Stimulated activated effector memory CD8-positive, alpha-beta T cell treated with anti-CD3 and anti-CD28 coated beads, Interleukin-12 subunit alpha, Interleukin-12 subunit beta, amount 100 ng/mL, for 72 hours (primary cell): Measurements from ENCODE around the gene MTUS2.
A peak's percentile ranks its signal among the peaks of the same experiment; 100 is the strongest.

Experiments used
- ATAC-seq: fragments of 150-1000 bp; cut with Tn5 transposase; 2 replicates; pipeline ENCODE4 v1.10.0; 2021
- DNase-seq, 2 donors: peaks; one replicate each; pipeline ENCODE4 v3.0.0; 2021 to 2022; ENCODE audit warnings: low spot score in 2 of 2
- H3K27ac Mint-ChIP-seq: one replicate; pipeline ENCODE4 v1.8.0; 2022; ENCODE audit warnings: mild to moderate bottlenecking, mixed read lengths
- H3K36me3 Mint-ChIP-seq: one replicate; pipeline ENCODE4 v1.8.0; 2022; ENCODE audit warnings: mild to moderate bottlenecking, mixed read lengths
- H3K4me1 Mint-ChIP-seq: one replicate; pipeline ENCODE4 v1.8.0; 2022; ENCODE audit warnings: mixed read lengths
- H3K4me3 Mint-ChIP-seq: one replicate; pipeline ENCODE4 v1.8.0; 2022; ENCODE audit warnings: mild to moderate bottlenecking, mixed read lengths
- H3K9me3 Mint-ChIP-seq: one replicate; pipeline ENCODE4 v1.8.0; 2022; ENCODE audit warnings: mixed read lengths

MTUS2 gene

DNA sequence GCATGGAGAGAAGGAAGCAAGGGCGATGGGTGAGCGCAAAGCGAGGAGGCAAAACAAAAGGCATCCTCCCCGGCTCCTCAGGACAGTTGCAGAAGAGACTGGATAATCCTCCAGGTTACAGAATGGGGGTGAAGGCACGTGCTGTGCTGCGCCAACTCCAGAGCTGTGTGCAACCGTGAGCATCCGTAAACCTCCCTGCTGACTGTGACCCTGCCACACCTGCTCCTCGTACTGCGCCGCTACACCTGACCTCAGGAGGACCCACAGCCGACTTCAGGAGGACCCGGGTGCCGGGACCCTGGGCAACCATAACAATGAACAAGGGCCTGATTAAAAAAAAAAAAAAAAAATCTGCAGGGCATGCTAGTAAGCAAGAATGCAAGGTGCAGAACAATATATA lies 706.6 kb downstream of the MTUS2 start:
- DNase-seq (no peak), ATAC-seq (no peak)
- Mint-ChIP-seq H3K4me3 (no peak overlapping the region), H3K36me3 (peaks cover 97% of the 10 kb centered on the region), H3K27ac (no peak overlapping the region), H3K9me3 (no peaks in the 10 kb centered on the region), H3K4me1 (peaks cover 11% of the 10 kb centered on the region)

DNA sequence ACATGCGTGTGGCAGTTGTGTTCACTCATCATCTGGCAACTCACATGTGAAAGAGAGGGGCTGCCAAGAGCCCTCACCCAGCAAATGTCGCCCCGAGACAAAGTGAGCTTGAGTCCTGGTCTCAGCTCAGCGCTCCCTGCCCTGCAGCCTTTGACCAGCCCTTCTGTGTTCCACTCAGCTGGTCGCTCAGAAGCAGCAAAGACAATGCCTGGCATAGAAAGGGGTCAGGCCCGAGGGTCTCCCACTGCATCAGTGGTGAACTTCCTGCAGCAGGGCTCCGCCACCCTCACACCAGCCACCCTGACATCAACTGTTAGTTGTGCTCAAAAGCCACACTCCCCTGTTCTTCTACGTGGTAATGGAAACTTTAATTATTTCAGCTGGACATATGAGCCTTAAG lies 707.4 kb downstream of the MTUS2 start:
- H3K36me3 Mint-ChIP-seq, result peaks cover 97% of the 10 kb centered on the region
- H3K4me3 Mint-ChIP-seq, result no peak overlapping the region
- peaks cover 12% of the 10 kb centered on the region for H3K4me1 Mint-ChIP-seq
- H3K9me3 Mint-ChIP-seq, result no peaks in the 10 kb centered on the region
- ATAC-seq (no peak), DNase-seq (no peak)
- H3K27ac Mint-ChIP-seq, result no peak overlapping the region

GRCh38 chr13:29527916-29528315 lies 707.8 kb downstream of the MTUS2 start:
- H3K4me1 Mint-ChIP-seq, result peaks cover 16% of the 10 kb centered on the region
- H3K36me3 Mint-ChIP-seq, result peaks cover 97% of the 10 kb centered on the region
- no peaks in the 10 kb centered on the region for H3K9me3 Mint-ChIP-seq
- H3K27ac Mint-ChIP-seq, result no peak overlapping the region
- DNase-seq (no peak), ATAC-seq (no peak)
- no peak overlapping the region for H3K4me3 Mint-ChIP-seq

DNA sequence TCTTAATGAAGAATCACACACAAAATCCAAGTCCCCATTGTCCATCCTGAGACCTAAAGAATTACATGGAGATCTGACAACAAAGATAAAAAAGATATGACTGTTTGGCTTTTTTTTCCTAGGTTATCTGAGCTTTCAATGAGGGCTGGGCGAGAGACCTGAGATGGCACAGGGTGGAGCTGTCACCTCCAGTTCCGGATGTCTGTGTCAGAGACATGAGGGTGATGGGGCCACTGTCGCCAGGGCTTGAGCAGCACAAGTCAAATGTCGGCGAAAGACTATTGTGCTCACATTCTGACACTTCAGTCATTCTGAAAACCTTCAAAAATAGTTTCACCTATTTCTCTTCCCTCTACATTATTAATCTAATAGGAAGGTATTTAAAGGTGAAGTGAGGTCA lies 709.6 kb downstream of the MTUS2 start:
- peak overlapping the region; percentile 54 for H3K27ac Mint-ChIP-seq
- peaks cover 22% of the 10 kb centered on the region for H3K4me1 Mint-ChIP-seq
- ATAC-seq, result peak; percentile 68
- no peak overlapping the region for H3K4me3 Mint-ChIP-seq
- no peak for DNase-seq
- H3K36me3 Mint-ChIP-seq, result peaks cover 97% of the 10 kb centered on the region
- H3K9me3 Mint-ChIP-seq, result no peaks in the 10 kb centered on the region

GRCh38 chr13:29530901-29531300 lies 710.8 kb downstream of the MTUS2 start:
- ATAC-seq, result no peak
- Mint-ChIP-seq H3K4me1 (peaks cover 22% of the 10 kb centered on the region), H3K9me3 (no peaks in the 10 kb centered on the region), H3K36me3 (peaks cover 100% of the 10 kb centered on the region), H3K4me3 (no peak overlapping the region), H3K27ac (no peak overlapping the region)
- no peak for DNase-seq

GRCh38 chr13:29532116-29532515 lies 712.0 kb downstream of the MTUS2 start:
- Mint-ChIP-seq H3K9me3 (no peaks in the 10 kb centered on the region), H3K4me1 (peaks cover 22% of the 10 kb centered on the region), H3K4me3 (no peak overlapping the region), H3K36me3 (peaks cover 93% of the 10 kb centered on the region), H3K27ac (peak overlapping the region; percentile 59)
- ATAC-seq, result no peak
- DNase-seq, result no peak

- no peak for DNase-seq
- H3K9me3 Mint-ChIP-seq, result no peaks in the 10 kb centered on the region
- peaks cover 89% of the 10 kb centered on the region for H3K36me3 Mint-ChIP-seq
- no peak overlapping the region for H3K4me3 Mint-ChIP-seq
- H3K4me1 Mint-ChIP-seq, result peaks cover 27% of the 10 kb centered on the region
- H3K27ac Mint-ChIP-seq, result peak overlapping the region; percentile 59
- no peak for ATAC-seq
Measured at GRCh38 chr13:29532821-29533220, 712.7 kb downstream of the MTUS2 start.

DNA sequence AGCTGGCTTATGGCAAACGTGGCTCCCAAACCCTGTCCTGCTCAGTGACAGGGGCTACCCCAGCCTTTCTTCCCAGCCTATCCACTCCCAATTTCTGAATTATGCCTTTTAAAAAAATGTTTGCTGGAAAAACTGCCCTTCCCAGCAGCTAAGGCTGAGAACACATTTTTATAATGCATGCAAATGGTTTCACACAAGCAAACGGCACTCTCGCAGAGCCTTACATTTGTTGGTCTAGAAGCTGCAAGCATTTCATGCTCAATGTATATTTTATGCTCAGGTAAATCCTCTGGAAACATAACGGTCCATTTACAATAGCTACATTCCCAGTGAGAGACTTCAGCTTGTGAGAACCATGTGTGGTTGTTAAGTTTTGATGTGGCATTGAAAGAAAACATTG lies 713.9 kb downstream of the MTUS2 start:
- no peaks in the 10 kb centered on the region for H3K9me3 Mint-ChIP-seq
- H3K27ac Mint-ChIP-seq, result peak overlapping the region; percentile 13
- no peak overlapping the region for H3K4me3 Mint-ChIP-seq
- peaks cover 85% of the 10 kb centered on the region for H3K36me3 Mint-ChIP-seq
- H3K4me1 Mint-ChIP-seq, result peaks cover 34% of the 10 kb centered on the region
- ATAC-seq (no peak), DNase-seq (no peak)

DNA sequence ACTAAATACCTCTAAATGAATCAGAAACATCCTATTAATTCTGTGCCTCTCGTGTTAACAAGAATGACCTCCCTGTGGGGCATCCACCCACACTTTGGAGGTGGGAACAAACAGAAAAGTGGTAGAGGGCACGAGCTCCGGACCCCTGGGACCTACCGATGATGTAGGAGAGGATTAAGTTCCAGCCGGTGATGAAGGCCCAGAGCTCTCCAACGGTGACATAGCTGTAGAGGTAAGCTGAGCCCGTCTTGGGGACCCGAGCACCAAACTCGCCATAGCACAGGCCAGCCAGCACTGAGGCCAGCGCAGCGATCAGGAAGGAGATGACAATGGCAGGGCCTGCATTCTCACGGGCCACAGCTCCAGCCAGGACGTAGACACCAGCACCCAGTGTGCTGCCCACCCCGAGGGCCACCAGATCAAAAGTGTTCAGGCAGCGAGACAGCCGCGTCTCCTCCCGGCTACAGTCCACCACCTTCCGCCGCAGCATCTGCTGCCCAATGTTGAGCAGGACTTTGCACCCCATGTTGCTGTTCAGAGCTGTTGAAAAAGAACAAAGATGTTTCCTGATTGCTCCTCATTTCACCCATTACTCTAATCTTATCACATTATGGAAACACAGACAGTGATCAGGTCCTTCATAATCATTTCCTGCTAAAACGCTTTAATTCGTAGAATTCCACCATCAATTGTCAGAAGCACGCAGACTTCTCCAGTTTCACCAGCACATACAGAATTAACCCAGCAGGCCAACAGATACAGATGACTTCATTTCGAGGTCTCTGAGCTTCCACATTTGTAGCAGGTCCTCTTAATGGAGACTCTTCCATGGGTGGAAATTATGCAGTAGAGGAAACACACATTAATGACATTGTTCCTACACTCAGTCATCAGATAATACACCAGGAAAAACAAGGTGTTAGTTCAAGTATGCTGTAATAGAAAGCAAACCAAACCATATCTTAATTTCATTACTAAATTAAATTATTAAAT lies 715.8 kb downstream of the MTUS2 start:
- H3K9me3 Mint-ChIP-seq, result no peaks in the 10 kb centered on the region
- H3K4me3 Mint-ChIP-seq, result no peak overlapping the region
- no peak for DNase-seq
- ATAC-seq, result no peak
- H3K27ac Mint-ChIP-seq, result peak overlapping the region; percentile 60
- H3K4me1 Mint-ChIP-seq, result peaks cover 28% of the 10 kb centered on the region
- peaks cover 84% of the 10 kb centered on the region for H3K36me3 Mint-ChIP-seq

DNA sequence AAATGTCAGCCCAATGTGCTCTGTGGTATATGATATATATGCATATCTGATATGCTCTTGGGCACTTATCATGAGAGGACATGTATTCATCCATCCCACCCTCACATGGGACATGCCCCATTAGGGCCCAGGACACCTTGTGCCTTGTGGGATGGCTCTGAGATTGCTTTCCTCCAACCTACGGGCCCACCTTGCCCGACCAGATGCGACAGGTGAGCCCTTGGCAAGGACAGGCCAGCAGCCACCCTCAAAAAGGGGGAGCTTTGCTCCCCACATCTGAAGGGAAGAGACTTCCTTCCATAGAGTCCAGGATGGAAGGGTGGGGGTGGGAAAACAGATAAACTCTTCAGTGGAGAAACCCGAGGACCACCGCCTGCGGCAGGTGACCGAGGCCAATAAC lies 716.7 kb downstream of the MTUS2 start:
- Mint-ChIP-seq H3K9me3 (no peaks in the 10 kb centered on the region), H3K36me3 (peaks cover 84% of the 10 kb centered on the region), H3K27ac (no peak overlapping the region), H3K4me1 (peaks cover 36% of the 10 kb centered on the region), H3K4me3 (no peak overlapping the region)
- DNase-seq (no peak), ATAC-seq (no peak)

DNA sequence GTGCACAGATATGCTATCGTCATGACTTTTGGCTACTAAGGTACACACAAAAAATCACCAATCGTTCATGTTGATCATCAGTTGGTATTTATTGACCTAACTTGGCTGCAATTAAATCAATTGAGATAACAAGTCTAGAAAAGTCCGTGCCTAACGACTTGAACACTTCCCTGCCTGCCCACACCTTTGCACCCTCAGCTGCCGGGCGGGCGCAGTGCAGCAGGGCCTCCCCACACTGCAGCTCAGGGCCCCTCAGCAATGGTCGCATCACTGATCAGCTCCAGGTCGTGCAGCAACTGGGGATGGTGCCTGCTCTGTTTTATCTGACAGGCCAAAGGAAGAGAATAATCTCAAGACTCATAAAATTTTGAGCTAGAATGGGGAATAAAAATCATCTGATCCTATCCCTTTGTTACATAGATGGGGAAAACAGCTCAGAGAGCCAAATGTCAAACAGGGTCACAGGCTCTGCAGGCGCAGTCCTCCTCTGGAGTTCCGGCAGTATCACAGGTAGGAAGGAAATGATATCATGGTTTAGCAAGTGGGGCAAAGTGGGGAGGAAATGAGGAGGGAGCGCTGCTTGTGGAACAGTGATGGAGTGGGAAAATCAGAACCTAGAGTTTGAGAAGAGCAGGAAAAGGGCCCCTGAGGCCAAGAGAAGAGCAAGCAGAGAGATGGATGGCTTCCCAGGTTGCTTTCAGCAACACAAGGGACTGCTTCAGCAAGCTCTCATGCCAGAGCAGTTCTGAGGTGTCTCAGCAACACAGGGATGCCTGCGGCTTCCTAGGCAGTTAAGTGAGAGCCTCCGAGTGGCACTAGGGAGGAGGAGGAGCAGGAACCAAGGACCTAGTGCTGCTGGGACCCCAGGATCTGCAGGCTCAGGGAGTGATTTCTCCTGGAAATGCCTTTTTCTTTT lies 717.9 kb downstream of the MTUS2 start:
- Mint-ChIP-seq H3K36me3 (peaks cover 84% of the 10 kb centered on the region), H3K4me1 (peaks cover 39% of the 10 kb centered on the region), H3K27ac (peak overlapping the region; percentile 55), H3K4me3 (no peak overlapping the region), H3K9me3 (no peaks in the 10 kb centered on the region)
- DNase-seq (no peak), ATAC-seq (no peak)

- Mint-ChIP-seq H3K9me3 (no peaks in the 10 kb centered on the region), H3K4me3 (no peak overlapping the region), H3K27ac (peak overlapping the region; percentile 55), H3K4me1 (peaks cover 43% of the 10 kb centered on the region), H3K36me3 (peaks cover 84% of the 10 kb centered on the region)
- ATAC-seq (no peak), DNase-seq (no peak)
Measured at GRCh38 chr13:29538652-29539040, 718.5 kb downstream of the MTUS2 start.

GRCh38 chr13:29539856-29540255 lies 719.7 kb downstream of the MTUS2 start:
- H3K9me3 Mint-ChIP-seq, result no peaks in the 10 kb centered on the region
- H3K4me3 Mint-ChIP-seq, result no peak overlapping the region
- no peak for DNase-seq
- peaks cover 52% of the 10 kb centered on the region for H3K4me1 Mint-ChIP-seq
- peaks cover 81% of the 10 kb centered on the region for H3K36me3 Mint-ChIP-seq
- no peak overlapping the region for H3K27ac Mint-ChIP-seq
- ATAC-seq, result no peak

- no peak overlapping the region for H3K4me3 Mint-ChIP-seq
- H3K9me3 Mint-ChIP-seq, result no peaks in the 10 kb centered on the region
- H3K36me3 Mint-ChIP-seq, result peaks cover 81% of the 10 kb centered on the region
- peaks cover 57% of the 10 kb centered on the region for H3K4me1 Mint-ChIP-seq
- ATAC-seq (no peak), DNase-seq (no peak)
- peak overlapping the region; percentile 74 for H3K27ac Mint-ChIP-seq
Measured at GRCh38 chr13:29540334-29540733, 720.2 kb downstream of the MTUS2 start.

- H3K36me3 Mint-ChIP-seq, result peaks cover 81% of the 10 kb centered on the region
- ATAC-seq (no peak), DNase-seq (no peak)
- peaks cover 60% of the 10 kb centered on the region for H3K4me1 Mint-ChIP-seq
- no peaks in the 10 kb centered on the region for H3K9me3 Mint-ChIP-seq
- H3K4me3 Mint-ChIP-seq, result no peak overlapping the region
- peak overlapping the region; percentile 74 for H3K27ac Mint-ChIP-seq
Measured at GRCh38 chr13:29540799-29541198, 720.7 kb downstream of the MTUS2 start.
